Heart right ventricle (tissue), 16 donors: ENCODE measurements around the gene ADAMTS5. TPM values are rescaled to one million over a fixed set of nuclear protein-coding genes. Genes with fewer than 3 reads are reported as not detected.

Source experiments
- ATAC-seq, 8 donors: fragments of 200-7000 bp; cut with Tn5 transposase; one replicate each; pipeline ENCODE4 v1.9.1; 2020; ENCODE audit warnings: mild to moderate bottlenecking in 8 of 8, moderate library complexity in 8 of 8, moderate number of reproducible peaks in 1 of 8
- DNase-seq, 2 donors: peaks; one replicate each; pipeline ENCODE4 v3.0.0-alpha.2; 2020
- H3K27ac ChIP-seq, 10 donors: fragments of 200-600 bp; sonication (generic) in 2 of 10; one replicate each; pipeline versions ENCODE4 v1.5.0 to v1.8.0; 2020 to 2022; ENCODE audit warnings: mild to moderate bottlenecking in 3 of 10
- H3K27me3 ChIP-seq, 7 donors: fragments of 200-600 bp; one replicate each; pipeline ENCODE4 v1.8.0; 2021 to 2022; ENCODE audit warnings: mild to moderate bottlenecking in 2 of 7
- H3K36me3 ChIP-seq, 9 donors: fragments of 200-600 bp; sonication (generic) in 1 of 9; one replicate each; pipeline versions ENCODE4 v1.5.0 to v1.8.0; 2020 to 2022; ENCODE audit warnings: mild to moderate bottlenecking in 2 of 9
- H3K4me1 ChIP-seq, 9 donors: fragments of 200-600 bp; sonication (generic) in 1 of 9; one replicate each; pipeline versions ENCODE4 v1.5.0 to v1.8.0; 2020 to 2022; ENCODE audit warnings: mild to moderate bottlenecking in 4 of 9
- H3K4me3 ChIP-seq, 10 donors: fragments of 200-600 bp; sonication (generic) in 2 of 10; one replicate each; pipeline versions ENCODE4 v1.5.0 to v1.8.0; 2020 to 2022; ENCODE audit warnings: mild to moderate bottlenecking in 7 of 10, moderate library complexity in 2 of 10
- H3K9me3 ChIP-seq, 11 donors: fragments of 200-600 bp in 10 of 11; sonication (generic) in 2 of 11; one replicate each; pipeline versions ENCODE4 v1.5.0 to v1.8.0; 2013 to 2022; ENCODE audit warnings: mild to moderate bottlenecking in 2 of 11, control low read depth in 1 of 11, moderate library complexity in 1 of 11
- WGBS, 2 donors: extraction: QIAGEN DNeasy Blood & Tissue Kit; methylation state at CpG; one replicate each; pipeline ENCODE4 v1.1.7; 2013; ENCODE audit warnings: inconsistent platforms in 1 of 2; 5-methylcytosine and 5-hydroxymethylcytosine counted together
- intact Hi-C, 10 donors: fragments of 100-400 bp; cut with DNase I; formaldehyde crosslinking; loops; one replicate each; pipeline versions ENCODE4 v1.11.1 to v1.14.2; 2022
- polyA plus RNA-seq, 2 donors: library from polyadenylated mRNA; stranded (reverse); fragments of 200-250 nt; gene quantifications; one replicate each; pipeline ENCODE4 v1.2.3, GENCODE V29; 2013
- total RNA-seq, 10 donors: library from RNA; stranded (reverse); fragmentation: NEBNext Ultra II Directional in 3 of 10; extraction: Animal tissue kit (Norgen Biotek cat#: 25700) in 3 of 10; gene quantifications; one replicate each; pipeline versions ENCODE4 v1.2.1 to v1.2.4, GENCODE V29; 2021 to 2023
- TF ChIP-seq, protein P1 (sequence below), 9 donors: fragments of 200-600 bp; sonication (generic) in 2 of 9; IDR thresholded peaks; one replicate each; pipeline versions ENCODE4 v1.5.0 to v1.8.0; 2021 to 2022; ENCODE audit warnings: antibody characterized with exemption in 9 of 9, mild to moderate bottlenecking in 5 of 9, moderate library complexity in 1 of 9
- donor health status: Arrhythmogenic right ventricular cardiomyopathy.
- donor health status: ischemic (EF 13 %, LVEDD 7.1; RV severe dilation, severe dysfunction).
- donor health status: healthy with polysubstance abuse.
- donor health status: DM: no; HTN: yes; CAD: no.
- donor health status: DM: no; HTN: no; CAD: no.
- donor health status: ischemic (EF 25% LVEDD 6.9; RV normal size, moderate dysfunction).
- donor health status: ischemic (EF 25% LVEDD 5.7; RV mildly dilated, moderate dysfunction).
- donor health status: healthy.
- donor health status: DM: yes; HTN: yes; CAD: no.
- donor health status: Ischemic cardiomyopathy.
- donor health status: ischemic (EF 35%, LVEDD 5.7; RV mildly dilated, moderate dysfunction).
- donor health status: nonischemic (EF 11% LVEDD 7.7; RV severe dilation, severe dysfunction).
- donor health status: DM: yes; HTN: yes; CAD: no.
- donor health status: PGD.
- donor health status: ischemic (EF 29% LVEDD 5.4; RV normal size, mild dysfunction).
- donor health status: nonischemic (EF 23%, LVEDD 6.1; RV moderate dilation, normal function).

ADAMTS5 gene
- total and polyA plus RNA-seq, 12 donors: 1.6 to 7.1 (median 2.9) TPM

DNA sequence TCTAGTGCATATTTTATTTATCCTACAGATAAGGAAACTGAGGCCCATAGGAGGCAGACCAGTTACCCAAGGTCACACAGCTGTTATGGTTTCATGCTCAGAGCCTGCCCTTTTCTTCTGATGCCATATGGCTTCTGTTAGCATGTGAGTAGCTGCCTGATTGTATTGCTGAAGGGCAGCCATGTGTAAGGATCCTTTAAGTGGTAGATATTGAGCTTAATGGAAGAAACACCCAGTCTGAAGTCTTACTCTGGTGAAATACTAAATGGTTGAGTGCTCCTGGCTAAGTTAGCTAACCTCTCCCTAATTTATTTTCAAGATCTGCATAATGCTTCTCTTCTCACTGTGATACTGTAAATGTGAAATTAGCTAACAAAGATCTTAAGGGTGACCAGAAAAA lies 30.9 kb downstream of the ADAMTS5 start:
- no peak for DNase-seq
- Histone ChIP-seq H3K4me1 (peaks cover 0 to 4% (median 0%) of the 10 kb centered on the region in 9 donors), H3K27ac (no peak overlapping the region)

DNA sequence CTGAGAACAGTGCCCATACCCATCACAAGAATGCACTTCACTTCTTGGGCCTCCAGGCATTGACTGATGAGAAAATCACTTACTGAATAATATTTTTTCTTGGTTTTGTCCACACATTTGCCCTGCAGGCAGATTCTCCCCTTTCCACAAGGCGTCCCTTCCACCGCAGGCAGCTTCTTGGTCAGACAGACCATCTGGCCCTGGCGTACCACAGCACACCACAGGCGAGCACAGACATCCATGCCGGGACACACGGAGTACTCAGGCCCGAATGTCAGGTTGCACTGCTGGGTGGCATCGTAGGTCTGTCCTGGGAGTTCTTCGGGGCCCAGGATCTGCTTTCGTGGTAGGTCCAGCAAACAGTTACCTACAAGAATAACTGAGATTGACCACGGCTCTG lies 32.5 kb downstream of the ADAMTS5 start:
- Histone ChIP-seq H3K4me1 (no peaks in the 10 kb centered on the region), H3K27ac (no peak overlapping the region), H3K9me3 (no peaks in the 10 kb centered on the region), H3K36me3 (peaks cover 0 to 33% (median 0%) of the 10 kb centered on the region in 9 donors), H3K4me3 (no peak overlapping the region), H3K27me3 (no peaks in the 10 kb centered on the region)
- ATAC-seq (no peak), DNase-seq (no peak)
- TF ChIP-seq, protein P1, sequence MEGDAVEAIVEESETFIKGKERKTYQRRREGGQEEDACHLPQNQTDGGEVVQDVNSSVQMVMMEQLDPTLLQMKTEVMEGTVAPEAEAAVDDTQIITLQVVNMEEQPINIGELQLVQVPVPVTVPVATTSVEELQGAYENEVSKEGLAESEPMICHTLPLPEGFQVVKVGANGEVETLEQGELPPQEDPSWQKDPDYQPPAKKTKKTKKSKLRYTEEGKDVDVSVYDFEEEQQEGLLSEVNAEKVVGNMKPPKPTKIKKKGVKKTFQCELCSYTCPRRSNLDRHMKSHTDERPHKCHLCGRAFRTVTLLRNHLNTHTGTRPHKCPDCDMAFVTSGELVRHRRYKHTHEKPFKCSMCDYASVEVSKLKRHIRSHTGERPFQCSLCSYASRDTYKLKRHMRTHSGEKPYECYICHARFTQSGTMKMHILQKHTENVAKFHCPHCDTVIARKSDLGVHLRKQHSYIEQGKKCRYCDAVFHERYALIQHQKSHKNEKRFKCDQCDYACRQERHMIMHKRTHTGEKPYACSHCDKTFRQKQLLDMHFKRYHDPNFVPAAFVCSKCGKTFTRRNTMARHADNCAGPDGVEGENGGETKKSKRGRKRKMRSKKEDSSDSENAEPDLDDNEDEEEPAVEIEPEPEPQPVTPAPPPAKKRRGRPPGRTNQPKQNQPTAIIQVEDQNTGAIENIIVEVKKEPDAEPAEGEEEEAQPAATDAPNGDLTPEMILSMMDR (IDR thresholded peaks at IDR 0.05): no peak
- intact Hi-C loops: no loop called here
- WGBS, 2 donors: 95 to 98% methylated on average over 11 of the region's 11 CpGs

More for the DNA sequence above, 30.9 kb downstream of the ADAMTS5 start:
- intact Hi-C loops: no loop called here
- Histone ChIP-seq H3K36me3 (peaks cover 0 to 20% (median 0%) of the 10 kb centered on the region in 9 donors), H3K4me3 (no peak overlapping the region), H3K27me3 (no peaks in the 10 kb centered on the region), H3K9me3 (no peaks in the 10 kb centered on the region)
- TF ChIP-seq, protein P1 (IDR thresholded peaks at IDR 0.05): no peak
- no peak for ATAC-seq

DNA sequence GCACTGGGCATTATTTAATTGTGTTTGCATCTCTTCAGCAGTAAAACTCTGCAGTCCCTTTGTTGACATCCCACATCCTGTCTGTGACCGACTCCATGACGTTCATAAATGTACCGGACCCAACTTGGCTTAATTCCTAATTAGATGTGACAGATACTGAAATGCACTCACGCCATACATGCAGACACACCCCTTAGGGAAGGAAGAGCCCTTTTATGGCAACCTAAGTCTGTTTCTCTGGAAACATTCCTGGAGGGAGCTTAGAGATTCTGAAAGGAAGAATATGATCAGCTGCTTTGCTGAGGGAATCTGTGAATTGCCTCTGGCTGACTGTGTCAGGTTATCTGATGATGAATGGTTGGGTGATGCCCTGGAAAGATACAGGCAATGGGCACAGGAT lies 33.4 kb downstream of the ADAMTS5 start:
- intact Hi-C loops: no loop called here
- TF ChIP-seq, protein P1 (IDR thresholded peaks at IDR 0.05): no peak
- no peaks in the 10 kb centered on the region for H3K4me1 ChIP-seq
- H3K9me3 ChIP-seq: no peaks in the 10 kb centered on the region
- no peak overlapping the region for H3K4me3 ChIP-seq
- peaks cover 0 to 33% (median 0%) of the 10 kb centered on the region in 9 donors for H3K36me3 ChIP-seq
- no peaks in the 10 kb centered on the region for H3K27me3 ChIP-seq
- WGBS, 2 donors: 49 to 54% methylated on average over 4 of the region's 4 CpGs
- no peak for ATAC-seq
- no peak overlapping the region for H3K27ac ChIP-seq
- DNase-seq: no peak

DNA sequence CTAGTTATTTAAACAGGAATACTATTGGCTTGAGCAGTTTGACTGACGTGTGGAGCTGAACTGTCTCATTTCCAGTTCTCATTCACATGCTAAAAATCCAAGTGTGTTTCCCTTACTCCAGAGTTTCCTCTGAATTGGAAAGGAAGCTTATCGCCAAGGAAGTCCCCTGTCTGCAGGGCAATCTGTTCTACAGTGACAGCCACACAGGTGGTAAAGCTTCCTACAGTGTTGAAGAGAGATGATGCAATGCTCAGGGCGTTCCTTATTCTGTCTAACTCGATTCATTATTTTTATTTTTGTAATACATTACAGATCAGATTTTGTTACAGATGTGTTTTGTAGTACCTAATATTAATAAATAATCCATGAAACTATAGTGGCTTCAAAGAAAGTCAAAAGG lies 41.3 kb downstream of the ADAMTS5 start:
- DNase-seq (no peak), ATAC-seq (no peak)
- Histone ChIP-seq H3K36me3 (peaks cover 0 to 28% (median 0%) of the 10 kb centered on the region in 9 donors), H3K9me3 (no peaks in the 10 kb centered on the region), H3K4me3 (no peak overlapping the region), H3K27ac (no peak overlapping the region), H3K4me1 (no peaks in the 10 kb centered on the region), H3K27me3 (no peaks in the 10 kb centered on the region)
- TF ChIP-seq, protein P1 (IDR thresholded peaks at IDR 0.05): no peak
- intact Hi-C loops: loop anchor here in 1 of 10 donors (5.0 kb wide), 1 partner anchor 37 kb away; no protein-coding TSS in a partner anchor
- WGBS, 2 donors: 59 to 68% methylated on average over 4 of the region's 4 CpGs
